ENCODE results near the gene CCNE1. TPM values are rescaled to one million over a fixed set of nuclear protein-coding genes. Genes with fewer than 3 reads are reported as not detected.

CCNE1 gene
- total and polyA plus RNA-seq, 2 donors: 2.2 to 3.8 TPM

Other genes with a start within 250 kb of the CCNE1 start
- 66.9 TPM for gene POP4, start 205.7 kb upstream of the CCNE1 start, total RNA-seq
- gene POP4, start 205.7 kb upstream of the CCNE1 start, polyA plus RNA-seq: 82.4 TPM
- 13.4 TPM for gene PLEKHF1, start 146.5 kb upstream of the CCNE1 start, total RNA-seq
- 30.8 TPM for gene PLEKHF1, start 146.5 kb upstream of the CCNE1 start, polyA plus RNA-seq
- gene C19orf12, start 96.7 kb upstream of the CCNE1 start, total RNA-seq: 20.8 TPM
- 26.5 TPM for gene C19orf12, start 96.7 kb upstream of the CCNE1 start, polyA plus RNA-seq
- gene URI1, start 130.2 kb downstream of the CCNE1 start, total RNA-seq: 111 TPM
- 37.9 TPM for gene URI1, start 130.2 kb downstream of the CCNE1 start, polyA plus RNA-seq

Measured in urinary bladder (tissue), 2 donors.